Esophagus (tissue), 2 donors: ENCODE data around the gene SND1. TPM values are rescaled to one million over a fixed set of nuclear protein-coding genes. Genes with fewer than 3 reads are reported as not detected.
"Not testable (repeated sequence)": the region's sequence is repeated elsewhere in the genome, so short reads cannot be mapped to it uniquely, and the experiment has no call there.

Experiments used
- H3K27ac ChIP-seq, 2 donors: one replicate each; pipeline ENCODE4 v1.5.1; 2013; ENCODE audit warnings: low read depth in 2 of 2, mild to moderate bottlenecking in 2 of 2, inconsistent platforms in 1 of 2, low read length in 1 of 2, moderate library complexity in 1 of 2
- H3K27me3 ChIP-seq, 2 donors: one replicate each; pipeline ENCODE4 v1.6.1; 2013; ENCODE audit warnings: low read length in 2 of 2, control low read depth in 1 of 2, mild to moderate bottlenecking in 1 of 2; ENCODE audit not compliant: insufficient read depth in 2 of 2, control insufficient read depth in 1 of 2
- H3K36me3 ChIP-seq, 2 donors: one replicate each; pipeline ENCODE4 v1.6.1; 2013; ENCODE audit warnings: low read length in 1 of 2; ENCODE audit not compliant: control insufficient read depth in 2 of 2, insufficient read depth in 2 of 2
- H3K4me1 ChIP-seq, 2 donors: one replicate each; pipeline ENCODE4 v1.6.1; 2013; ENCODE audit warnings: low read length in 1 of 2; ENCODE audit not compliant: control insufficient read depth in 2 of 2, insufficient read depth in 2 of 2
- H3K4me3 ChIP-seq, 2 donors: one replicate each; pipeline ENCODE4 v1.5.1; 2013; ENCODE audit warnings: low read length in 2 of 2, mild to moderate bottlenecking in 2 of 2, low read depth in 1 of 2, moderate library complexity in 1 of 2
- H3K9me3 ChIP-seq, 2 donors: one replicate each; pipeline ENCODE4 v1.6.1; 2013; ENCODE audit warnings: mild to moderate bottlenecking in 2 of 2, low read depth in 1 of 2, low read length in 1 of 2, moderate library complexity in 1 of 2; ENCODE audit not compliant: control insufficient read depth in 2 of 2, insufficient read depth in 1 of 2
- WGBS, 2 donors: extraction: QIAGEN DNeasy Blood & Tissue Kit; methylation state at CpG; one replicate each; pipeline ENCODE4 v1.1.7; 2013; 5-methylcytosine and 5-hydroxymethylcytosine counted together
- polyA plus RNA-seq, 2 donors: library from polyadenylated mRNA; stranded (reverse); fragments of 200-250 nt; gene quantifications; one replicate each; pipeline ENCODE4 v1.2.3, GENCODE V29; 2013
- donor health status: healthy with polysubstance abuse.
- donor health status: Bipolar disorder and iron deficiency.

The SND1 gene
- polyA plus RNA-seq, 2 donors: 23.1 to 44.4 TPM

GRCh38 chr7:127822822-127823508 lies 171.0 kb downstream of the SND1 start:
- H3K27me3 ChIP-seq: no peaks in the 10 kb centered on the region
- H3K9me3 ChIP-seq: no peaks in the 10 kb centered on the region
- no peak overlapping the region for H3K27ac ChIP-seq
- 80 to 87% methylated on average over 5 of the region's 5 CpGs for WGBS, 2 donors
- no peak overlapping the region for H3K4me3 ChIP-seq
- H3K4me1 ChIP-seq: no peaks in the 10 kb centered on the region
- H3K36me3 ChIP-seq: no peaks in the 10 kb centered on the region

GRCh38 chr7:127824682-127825081 lies 172.7 kb downstream of the SND1 start:
- H3K36me3 ChIP-seq: no peaks in the 10 kb centered on the region
- 42 to 67% methylated on average over 1 of the region's 1 CpG for WGBS, 2 donors
- H3K27ac ChIP-seq: no peak overlapping the region
- H3K4me1 ChIP-seq: no peaks in the 10 kb centered on the region
- H3K27me3 ChIP-seq: no peaks in the 10 kb centered on the region
- H3K4me3 ChIP-seq: no peak overlapping the region
- no peaks in the 10 kb centered on the region for H3K9me3 ChIP-seq

- no peaks in the 10 kb centered on the region for H3K4me1 ChIP-seq
- 87 to 89% methylated on average over 4 of the region's 4 CpGs for WGBS, 2 donors
- no peaks in the 10 kb centered on the region for H3K9me3 ChIP-seq
- no peak overlapping the region for H3K27ac ChIP-seq
- H3K4me3 ChIP-seq: no peak overlapping the region
- no peaks in the 10 kb centered on the region for H3K27me3 ChIP-seq
- no peaks in the 10 kb centered on the region for H3K36me3 ChIP-seq
Observed at GRCh38 chr7:127828843-127829500, 177.0 kb downstream of the SND1 start.

- Histone ChIP-seq H3K4me3 (no peak overlapping the region), H3K27ac (no peak overlapping the region), H3K36me3 (no peaks in the 10 kb centered on the region), H3K27me3 (no peaks in the 10 kb centered on the region), H3K9me3 (no peaks in the 10 kb centered on the region), H3K4me1 (no peaks in the 10 kb centered on the region)
- WGBS, 2 donors: 71 to 74% methylated on average over 5 of the region's 5 CpGs
Observed at GRCh38 chr7:127831318-127832219, 179.6 kb downstream of the SND1 start.

GRCh38 chr7:127832592-127832991 lies 180.6 kb downstream of the SND1 start:
- no peak overlapping the region for H3K27ac ChIP-seq
- H3K36me3 ChIP-seq: no peaks in the 10 kb centered on the region
- H3K4me3 ChIP-seq: no peak overlapping the region
- H3K9me3 ChIP-seq: peaks cover 0 to 2% of the 10 kb centered on the region in 2 donors
- H3K27me3 ChIP-seq: no peaks in the 10 kb centered on the region
- 97 to 98% methylated on average over 7 of the region's 7 CpGs for WGBS, 2 donors
- no peaks in the 10 kb centered on the region for H3K4me1 ChIP-seq

- WGBS, 2 donors: 80 to 95% methylated on average over 1 of the region's 1 CpG
- peaks cover 0 to 5% of the 10 kb centered on the region in 2 donors for H3K9me3 ChIP-seq
- no peak overlapping the region for H3K4me3 ChIP-seq
- H3K27me3 ChIP-seq: no peaks in the 10 kb centered on the region
- H3K4me1 ChIP-seq: no peaks in the 10 kb centered on the region
- no peaks in the 10 kb centered on the region for H3K36me3 ChIP-seq
- no peak overlapping the region for H3K27ac ChIP-seq
Observed at GRCh38 chr7:127833641-127834040, 181.6 kb downstream of the SND1 start.

- Histone ChIP-seq H3K4me1 (no peaks in the 10 kb centered on the region), H3K4me3 (no peak overlapping the region), H3K9me3 (peaks cover 0 to 5% of the 10 kb centered on the region in 2 donors), H3K27me3 (no peaks in the 10 kb centered on the region), H3K36me3 (no peaks in the 10 kb centered on the region), H3K27ac (no peak overlapping the region)
- 88 to 94% methylated on average over 4 of the region's 4 CpGs for WGBS, 2 donors
Observed at GRCh38 chr7:127835679-127836078, 183.7 kb downstream of the SND1 start.

GRCh38 chr7:127837816-127838410 lies 185.9 kb downstream of the SND1 start:
- H3K36me3 ChIP-seq, H3K9me3 ChIP-seq, H3K27ac ChIP-seq, H3K4me3 ChIP-seq, H3K27me3 ChIP-seq, H3K4me1 ChIP-seq: not testable (repeated sequence)
- WGBS, 2 donors: 90 to 92% methylated on average over 7 of the region's 7 CpGs

GRCh38 chr7:127838816-127839415 lies 186.9 kb downstream of the SND1 start:
- Histone ChIP-seq H3K27ac (no peak overlapping the region), H3K36me3 (no peaks in the 10 kb centered on the region), H3K4me1 (no peaks in the 10 kb centered on the region), H3K9me3 (peaks cover 0 to 5% of the 10 kb centered on the region in 2 donors), H3K27me3 (no peaks in the 10 kb centered on the region), H3K4me3 (no peak overlapping the region)
- 81 to 87% methylated on average over 10 of the region's 10 CpGs for WGBS, 2 donors
